Activated naive CD4-positive, alpha-beta T cell treated with anti-CD3 and anti-CD28 coated beads, Interleukin-2, amount 50 U/mL, for 24 hours (primary cell): ENCODE measurements around the gene KIF25.

Experiments
- H3K27ac Mint-ChIP-seq: one replicate; pipeline ENCODE4 v1.8.0; 2021; ENCODE audit warnings: mild to moderate bottlenecking, mixed read lengths
- H3K27me3 Mint-ChIP-seq: one replicate; pipeline ENCODE4 v1.8.0; 2021; ENCODE audit warnings: mixed read lengths
- H3K36me3 Mint-ChIP-seq: one replicate; pipeline ENCODE4 v1.8.0; 2021; ENCODE audit warnings: mixed read lengths
- H3K4me1 Mint-ChIP-seq: one replicate; pipeline ENCODE4 v1.8.0; 2021; ENCODE audit warnings: mixed read lengths
- H3K4me3 Mint-ChIP-seq: one replicate; pipeline ENCODE4 v1.8.0; 2021; ENCODE audit warnings: mild to moderate bottlenecking, mixed read lengths
- H3K9me3 Mint-ChIP-seq: one replicate; pipeline ENCODE4 v1.8.0; 2021; ENCODE audit warnings: mixed read lengths

Gene KIF25

DNA sequence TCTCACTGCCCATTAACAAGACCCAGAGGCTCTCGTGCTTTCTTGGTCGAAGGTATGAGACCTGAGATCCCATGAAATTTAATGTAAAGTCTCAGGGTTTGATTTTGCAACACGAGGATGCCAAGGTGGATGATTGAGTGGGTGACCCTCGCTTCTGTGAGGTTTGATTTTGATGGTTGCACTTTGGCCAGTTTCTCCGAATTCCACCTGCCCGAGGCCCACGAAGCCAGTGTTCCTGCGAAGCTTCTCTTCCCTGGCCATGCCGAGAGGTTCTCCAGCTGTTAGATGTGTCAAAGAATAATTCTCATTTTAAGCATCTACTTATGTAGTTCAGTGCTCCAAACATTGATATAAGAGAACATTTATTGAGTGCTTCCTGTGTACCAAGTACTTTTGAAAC, at the start of gene KIF25:
KIF25 (plus strand) TSS at position 30 of the 400 bp plus-strand sequence. CDS start 31,915 bp downstream, outside the sequence.
- Mint-ChIP-seq H3K36me3 (no peaks in the 10 kb centered on the region), H3K27ac (no peak within 1 kb of the TSS), H3K9me3 (no peaks in the 10 kb centered on the region)

GRCh38 chr6:167947716-167948115, 49.8 kb upstream of the KIF25 start:
- Mint-ChIP-seq H3K9me3 (no peaks in the 10 kb centered on the region), H3K27ac (no peak overlapping the region), H3K4me1 (no peaks in the 10 kb centered on the region), H3K36me3 (no peaks in the 10 kb centered on the region), H3K27me3 (no peaks in the 10 kb centered on the region), H3K4me3 (no peak overlapping the region)

More for the DNA sequence above, at the start of gene KIF25:
- Mint-ChIP-seq H3K4me1 (no peaks in the 10 kb centered on the region), H3K27me3 (peaks cover 4% of the 10 kb centered on the region), H3K4me3 (no peak within 1 kb of the TSS)

- no peak overlapping the region for H3K4me3 Mint-ChIP-seq
- H3K4me1 Mint-ChIP-seq, result no peaks in the 10 kb centered on the region
- H3K36me3 Mint-ChIP-seq, result no peaks in the 10 kb centered on the region
- no peaks in the 10 kb centered on the region for H3K9me3 Mint-ChIP-seq
- no peak overlapping the region for H3K27ac Mint-ChIP-seq
- no peaks in the 10 kb centered on the region for H3K27me3 Mint-ChIP-seq
Observed at GRCh38 chr6:167948716-167949115, 48.8 kb upstream of the KIF25 start.

GRCh38 chr6:167949121-167949684, 48.3 kb upstream of the KIF25 start:
- no peaks in the 10 kb centered on the region for H3K4me1 Mint-ChIP-seq
- H3K36me3 Mint-ChIP-seq, result no peaks in the 10 kb centered on the region
- H3K4me3 Mint-ChIP-seq, result no peak overlapping the region
- H3K27ac Mint-ChIP-seq, result no peak overlapping the region
- H3K9me3 Mint-ChIP-seq, result no peaks in the 10 kb centered on the region
- no peaks in the 10 kb centered on the region for H3K27me3 Mint-ChIP-seq

DNA sequence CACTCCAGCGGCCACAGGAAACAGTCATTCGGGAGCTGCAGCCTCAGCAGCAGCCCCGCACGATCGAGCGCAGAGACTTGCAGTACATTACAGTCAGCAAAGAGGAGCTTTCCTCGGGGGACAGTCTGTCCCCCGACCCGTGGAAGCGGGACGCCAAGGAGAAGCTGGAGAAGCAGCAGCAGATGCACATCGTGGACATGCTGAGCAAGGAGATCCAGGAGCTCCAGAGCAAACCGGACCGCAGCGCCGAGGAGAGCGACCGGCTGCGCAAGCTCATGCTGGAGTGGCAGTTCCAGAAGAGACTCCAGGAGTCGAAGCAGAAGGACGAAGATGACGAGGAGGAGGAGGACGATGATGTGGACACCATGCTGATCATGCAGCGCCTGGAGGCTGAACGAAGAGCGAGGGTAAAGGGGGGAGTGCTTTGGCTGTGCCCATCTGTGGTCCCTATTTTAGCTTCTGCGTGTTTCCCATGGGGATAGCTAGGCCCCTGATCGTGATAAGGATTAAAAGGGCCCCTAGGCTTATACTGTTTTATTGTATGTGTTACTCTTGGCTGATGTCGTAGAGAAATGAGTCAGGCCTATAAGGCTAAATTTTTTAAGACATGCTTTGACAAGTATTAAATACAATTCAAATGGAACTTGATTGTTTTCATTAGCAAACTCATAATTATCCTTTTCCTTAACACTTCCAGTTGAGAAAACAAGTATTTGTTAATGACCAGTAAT, 45.5 kb upstream of the KIF25 start:
- no peak overlapping the region for H3K4me3 Mint-ChIP-seq

GRCh38 chr6:167952512-167952859, 45.0 kb upstream of the KIF25 start:
- Mint-ChIP-seq H3K36me3 (no peaks in the 10 kb centered on the region), H3K27ac (no peak overlapping the region), H3K4me1 (no peaks in the 10 kb centered on the region), H3K4me3 (no peak overlapping the region), H3K9me3 (no peaks in the 10 kb centered on the region), H3K27me3 (no peaks in the 10 kb centered on the region)

More for the DNA sequence above, 45.5 kb upstream of the KIF25 start:
- Mint-ChIP-seq H3K4me1 (no peaks in the 10 kb centered on the region), H3K27ac (no peak overlapping the region), H3K36me3 (no peaks in the 10 kb centered on the region), H3K27me3 (no peaks in the 10 kb centered on the region), H3K9me3 (no peaks in the 10 kb centered on the region)

GRCh38 chr6:167953551-167953950, 43.9 kb upstream of the KIF25 start:
- H3K4me3 Mint-ChIP-seq, result no peak overlapping the region
- H3K27me3 Mint-ChIP-seq, result no peaks in the 10 kb centered on the region
- no peaks in the 10 kb centered on the region for H3K36me3 Mint-ChIP-seq
- H3K27ac Mint-ChIP-seq, result no peak overlapping the region
- no peaks in the 10 kb centered on the region for H3K4me1 Mint-ChIP-seq
- H3K9me3 Mint-ChIP-seq, result no peaks in the 10 kb centered on the region

DNA sequence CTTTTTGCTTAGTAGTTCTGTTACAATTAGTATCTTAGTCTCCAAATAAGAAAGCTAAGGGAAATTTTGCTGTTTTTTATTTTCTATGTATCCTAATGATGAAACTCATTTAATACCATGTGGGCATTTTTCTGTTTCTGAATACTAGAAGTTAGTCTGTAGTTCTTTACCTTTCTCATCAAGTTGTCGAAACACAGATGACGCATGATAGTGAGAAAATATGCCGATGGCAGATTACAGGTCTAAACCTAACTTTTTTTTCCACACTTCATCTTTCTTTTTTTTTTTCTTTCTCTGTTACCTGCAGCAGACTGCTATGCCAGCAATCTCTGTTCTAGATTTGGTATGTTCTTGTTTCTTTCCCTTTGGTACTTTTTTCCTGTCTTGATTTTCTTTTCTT, 43.3 kb upstream of the KIF25 start:
- Mint-ChIP-seq H3K36me3 (no peaks in the 10 kb centered on the region), H3K4me3 (no peak overlapping the region), H3K4me1 (no peaks in the 10 kb centered on the region), H3K27ac (no peak overlapping the region), H3K27me3 (no peaks in the 10 kb centered on the region), H3K9me3 (no peaks in the 10 kb centered on the region)

DNA sequence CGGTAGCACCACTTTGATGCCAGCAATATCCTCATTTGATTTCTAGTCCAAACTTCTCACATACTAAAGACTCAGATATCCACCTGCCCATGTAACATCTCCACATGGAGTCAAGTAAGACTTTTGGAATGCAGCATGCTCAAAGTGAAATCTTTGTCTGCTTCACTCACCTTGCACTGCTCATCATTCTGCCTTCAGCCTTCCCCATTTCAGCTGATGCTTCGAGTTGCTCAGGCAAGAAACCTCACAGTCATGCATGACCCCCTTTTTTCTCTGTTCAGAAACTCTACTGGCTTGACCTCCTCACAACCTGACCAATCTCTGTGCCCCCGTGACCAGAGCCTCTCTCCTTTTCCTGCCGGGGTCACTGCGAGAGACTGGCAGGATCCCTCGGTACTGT, 41.0 kb upstream of the KIF25 start:
- H3K27me3 Mint-ChIP-seq, result no peaks in the 10 kb centered on the region
- no peak overlapping the region for H3K27ac Mint-ChIP-seq
- no peak overlapping the region for H3K4me3 Mint-ChIP-seq
- no peaks in the 10 kb centered on the region for H3K4me1 Mint-ChIP-seq
- H3K36me3 Mint-ChIP-seq, result no peaks in the 10 kb centered on the region
- no peaks in the 10 kb centered on the region for H3K9me3 Mint-ChIP-seq

- no peak overlapping the region for H3K27ac Mint-ChIP-seq
- no peaks in the 10 kb centered on the region for H3K4me1 Mint-ChIP-seq
- no peaks in the 10 kb centered on the region for H3K36me3 Mint-ChIP-seq
- H3K4me3 Mint-ChIP-seq, result no peak overlapping the region
- no peaks in the 10 kb centered on the region for H3K9me3 Mint-ChIP-seq
- no peaks in the 10 kb centered on the region for H3K27me3 Mint-ChIP-seq
Observed at GRCh38 chr6:167956983-167957492, 40.4 kb upstream of the KIF25 start.

GRCh38 chr6:167957626-167958025, 39.8 kb upstream of the KIF25 start:
- H3K4me1 Mint-ChIP-seq, result no peaks in the 10 kb centered on the region
- H3K27ac Mint-ChIP-seq, result no peak overlapping the region
- H3K36me3 Mint-ChIP-seq, result no peaks in the 10 kb centered on the region
- H3K27me3 Mint-ChIP-seq, result no peaks in the 10 kb centered on the region
- H3K4me3 Mint-ChIP-seq, result no peak overlapping the region
- no peaks in the 10 kb centered on the region for H3K9me3 Mint-ChIP-seq

DNA sequence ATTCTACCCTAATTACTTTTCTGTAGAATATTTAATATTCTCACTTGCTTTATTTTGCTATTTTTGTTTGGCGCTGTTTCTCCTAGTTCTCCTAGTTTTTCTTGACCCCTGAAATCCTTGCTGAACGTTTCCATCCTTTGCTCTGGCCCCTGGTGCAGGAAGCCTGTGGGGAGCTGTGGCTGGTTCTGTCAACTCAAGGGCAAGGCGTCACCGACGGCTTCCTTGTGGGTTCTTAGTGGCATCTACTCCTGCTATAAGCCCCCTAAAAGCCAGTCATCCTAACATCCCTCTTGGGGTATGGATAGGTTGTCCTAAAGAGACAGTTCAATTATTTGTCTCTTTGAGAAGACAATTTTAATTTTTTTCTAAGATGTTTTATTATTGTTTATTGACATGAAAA, 36.9 kb upstream of the KIF25 start:
- no peaks in the 10 kb centered on the region for H3K36me3 Mint-ChIP-seq
- H3K9me3 Mint-ChIP-seq, result no peaks in the 10 kb centered on the region
- H3K4me3 Mint-ChIP-seq, result no peak overlapping the region
- H3K27me3 Mint-ChIP-seq, result no peaks in the 10 kb centered on the region
- H3K4me1 Mint-ChIP-seq, result no peaks in the 10 kb centered on the region
- no peak overlapping the region for H3K27ac Mint-ChIP-seq

DNA sequence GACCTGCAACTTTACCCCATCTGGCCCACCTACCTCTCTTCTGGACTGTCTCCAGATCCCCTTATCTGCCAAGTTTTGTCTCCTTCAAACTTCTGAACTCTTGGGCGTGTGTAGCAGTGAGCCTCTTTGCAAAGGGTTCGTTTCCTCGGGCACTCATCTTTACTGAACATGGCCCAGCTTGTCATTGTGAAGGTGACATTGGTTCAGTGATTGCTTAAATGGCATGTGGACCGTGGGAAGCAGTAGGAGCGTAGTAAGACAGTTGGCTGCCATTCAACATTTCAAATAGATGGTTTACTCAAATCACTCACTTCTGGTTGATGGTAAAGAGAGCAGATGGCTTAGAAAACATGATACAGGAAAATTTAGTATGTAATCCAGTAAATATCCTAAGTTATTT, 34.8 kb upstream of the KIF25 start:
- H3K4me3 Mint-ChIP-seq, result no peak overlapping the region
- no peaks in the 10 kb centered on the region for H3K36me3 Mint-ChIP-seq
- no peaks in the 10 kb centered on the region for H3K4me1 Mint-ChIP-seq
- H3K9me3 Mint-ChIP-seq, result no peaks in the 10 kb centered on the region
- no peaks in the 10 kb centered on the region for H3K27me3 Mint-ChIP-seq
- no peak overlapping the region for H3K27ac Mint-ChIP-seq

GRCh38 chr6:167963589-167964057, 33.8 kb upstream of the KIF25 start:
- H3K27ac Mint-ChIP-seq, result no peak overlapping the region
- no peak overlapping the region for H3K4me3 Mint-ChIP-seq
- no peaks in the 10 kb centered on the region for H3K27me3 Mint-ChIP-seq
- H3K9me3 Mint-ChIP-seq, result no peaks in the 10 kb centered on the region
- H3K36me3 Mint-ChIP-seq, result no peaks in the 10 kb centered on the region
- no peaks in the 10 kb centered on the region for H3K4me1 Mint-ChIP-seq

DNA sequence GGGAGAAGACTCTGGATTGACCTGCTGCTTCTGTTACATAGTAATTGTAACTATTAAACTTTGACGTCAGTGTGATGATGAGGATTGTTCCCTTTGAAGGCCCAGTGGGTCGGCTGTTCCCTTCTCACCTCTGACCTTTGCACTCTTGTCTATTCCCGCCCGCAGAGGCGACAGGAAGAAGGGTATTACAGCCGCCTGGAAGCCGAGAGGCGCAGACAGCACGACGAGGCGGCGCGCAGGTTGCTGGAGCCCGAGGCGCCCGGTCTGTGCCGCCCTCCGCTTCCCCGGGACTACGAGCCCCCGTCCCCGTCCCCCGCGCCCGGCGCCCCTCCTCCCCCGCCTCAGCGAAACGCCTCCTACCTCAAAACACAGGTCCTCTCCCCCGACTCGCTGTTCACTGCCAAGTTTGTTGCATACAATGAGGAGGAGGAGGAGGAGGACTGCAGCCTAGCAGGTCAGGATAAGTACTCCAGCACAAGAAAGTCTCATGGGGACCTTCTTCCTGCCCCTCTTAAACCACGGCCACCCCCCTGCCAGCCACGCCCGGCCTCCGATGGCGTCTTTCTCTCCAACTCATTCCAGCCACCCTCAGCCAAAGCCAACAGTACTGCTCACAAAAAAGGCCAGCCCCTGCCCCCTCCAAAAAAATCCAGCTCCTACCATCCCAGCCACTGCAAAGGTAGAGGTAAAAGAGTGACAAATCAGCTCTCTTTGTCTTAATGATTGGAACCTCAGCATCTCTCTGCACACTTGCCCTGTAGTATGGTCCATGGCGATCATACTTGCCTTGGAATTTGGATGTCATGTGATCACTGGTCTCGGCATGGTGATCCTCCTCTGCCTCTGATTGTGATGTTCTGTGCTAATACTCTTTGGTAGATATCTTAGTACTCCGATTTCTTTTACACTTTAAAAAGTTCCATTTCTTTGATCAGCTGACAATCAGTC, 31.6 kb upstream of the KIF25 start:
- Mint-ChIP-seq H3K36me3 (no peaks in the 10 kb centered on the region), H3K4me1 (no peaks in the 10 kb centered on the region), H3K27ac (no peak overlapping the region), H3K9me3 (no peaks in the 10 kb centered on the region), H3K27me3 (no peaks in the 10 kb centered on the region), H3K4me3 (no peak overlapping the region)

GRCh38 chr6:167966540-167966905, 30.9 kb upstream of the KIF25 start:
- Mint-ChIP-seq H3K4me1 (no peaks in the 10 kb centered on the region), H3K9me3 (no peaks in the 10 kb centered on the region), H3K36me3 (no peaks in the 10 kb centered on the region), H3K27me3 (no peaks in the 10 kb centered on the region), H3K27ac (no peak overlapping the region), H3K4me3 (no peak overlapping the region)
